ENCODE data around the gene CFB.
"Not testable (repeated sequence)": the region's sequence is repeated elsewhere in the genome, so short reads cannot be mapped to it uniquely, and the experiment has no call there.

The CFB gene

GRCh38 chr6:31979238-31979898, 33.5 kb downstream of the CFB start:
- DNase-seq (ENCODE audit: extremely low spot score): no peak
- TF ChIP-seq ELF4 (IDR thresholded peaks at IDR 0.05) (no peak), SUZ12 (IDR thresholded peaks at IDR 0.05) (no peak), TARDBP (IDR thresholded peaks at IDR 0.05) (no peak), FOXA1 (IDR thresholded peaks at IDR 0.05) (no peak), CTBP1 (IDR thresholded peaks at IDR 0.05; ENCODE audit: borderline replicate concordance) (no peak), ZNF384 (IDR thresholded peaks at IDR 0.05) (no peak), LEF1 (IDR thresholded peaks at IDR 0.05; ENCODE audit: borderline replicate concordance) (no peak), SP1 (IDR thresholded peaks at IDR 0.05) (no peak)
- CTCF ChIA-PET: no interaction called here
- POLR2A ChIA-PET: no interaction called here

GRCh38 chr6:31980195-31980876, 34.4 kb downstream of the CFB start:
- POLR2A ChIA-PET: interaction anchor here (1.0 kb wide), 1 partner anchor 8 kb away, joined by 3 read pairs; the partner anchor contains the start of gene DXO
- DNase-seq (ENCODE audit: extremely low spot score); CTCF ChIA-PET: not testable (repeated sequence)

GRCh38 chr6:31980998-31981397, 35.1 kb downstream of the CFB start:
- CTCF ChIA-PET; POLR2A ChIA-PET; DNase-seq (ENCODE audit: extremely low spot score): not testable (repeated sequence)

GRCh38 chr6:31981744-31982143, 35.8 kb downstream of the CFB start, which contains the start of gene C4A:
C4A (plus strand) TSS chr6:31982057; CDS start chr6:31982108, 51 bp downstream.
- CTCF ChIA-PET; POLR2A ChIA-PET; DNase-seq (ENCODE audit: extremely low spot score): not testable (repeated sequence)

- CTCF ChIA-PET; DNase-seq (ENCODE audit: extremely low spot score); POLR2A ChIA-PET: not testable (repeated sequence)
These were observed 43.5 kb downstream of the CFB start for GRCh38 chr6:31989363-31989762.

- DNase-seq (ENCODE audit: extremely low spot score); POLR2A ChIA-PET; CTCF ChIA-PET: not testable (repeated sequence)
These were observed 48.5 kb downstream of the CFB start for GRCh38 chr6:31994421-31994820.

GRCh38 chr6:31996385-31996784, 50.5 kb downstream of the CFB start:
- CTCF ChIA-PET; DNase-seq (ENCODE audit: extremely low spot score); POLR2A ChIA-PET: not testable (repeated sequence)

Measured in HEK293T (cell line).